ENCODE data around the gene EXOC6.

The EXOC6 gene

GRCh38 chr10:92832998-92833650 lies 15.2 kb upstream of the EXOC6 start:
- DNase-seq (ENCODE audit: low read depth in 2 of 2), result no peak

- no peak for DNase-seq (ENCODE audit: low read depth in 2 of 2)
Observed at GRCh38 chr10:92834331-92834730, 14.0 kb upstream of the EXOC6 start.

GRCh38 chr10:92834986-92835385 lies 13.3 kb upstream of the EXOC6 start:
- no peak for DNase-seq (ENCODE audit: low read depth in 2 of 2)

GRCh38 chr10:92837456-92837855 lies 10.9 kb upstream of the EXOC6 start:
- DNase-seq (ENCODE audit: low read depth in 2 of 2), result no peak

GRCh38 chr10:92839191-92840085 lies 8.9 kb upstream of the EXOC6 start:
- no peak for DNase-seq (ENCODE audit: low read depth in 2 of 2)

GRCh38 chr10:92844746-92845145 lies 3.6 kb upstream of the EXOC6 start:
- no peak for DNase-seq (ENCODE audit: low read depth in 2 of 2)

GRCh38 chr10:92845921-92846320 lies 2.4 kb upstream of the EXOC6 start:
- DNase-seq (ENCODE audit: low read depth in 2 of 2), result no peak

GRCh38 chr10:92846344-92846743 lies 2.0 kb upstream of the EXOC6 start:
- DNase-seq (ENCODE audit: low read depth in 2 of 2), result no peak

- DNase-seq (ENCODE audit: low read depth in 2 of 2), result no peak
Observed at GRCh38 chr10:92846854-92847201, 1.5 kb upstream of the EXOC6 start.

- DNase-seq (ENCODE audit: low read depth in 2 of 2), result no peak
Observed at GRCh38 chr10:92847202-92847864, 987 bp upstream of the EXOC6 start.

- no peak for DNase-seq (ENCODE audit: low read depth in 2 of 2)
Observed at GRCh38 chr10:92848037-92848440, 281 bp upstream of the EXOC6 start.

GRCh38 chr10:92849234-92849525 lies 860 bp downstream of the EXOC6 start:
- DNase-seq (ENCODE audit: low read depth in 2 of 2), result no peak

GRCh38 chr10:92849576-92850090 lies 1.3 kb downstream of the EXOC6 start:
- DNase-seq (ENCODE audit: low read depth in 2 of 2), result no peak

GRCh38 chr10:92850185-92850584 lies 1.9 kb downstream of the EXOC6 start:
- DNase-seq (ENCODE audit: low read depth in 2 of 2), result no peak

GRCh38 chr10:92851003-92851402 lies 2.7 kb downstream of the EXOC6 start:
- no peak for DNase-seq (ENCODE audit: low read depth in 2 of 2)

- DNase-seq (ENCODE audit: low read depth in 2 of 2), result no peak
Observed at GRCh38 chr10:92855560-92855959, 7.2 kb downstream of the EXOC6 start.

GRCh38 chr10:92857904-92858514 lies 9.7 kb downstream of the EXOC6 start:
- DNase-seq (ENCODE audit: low read depth in 2 of 2), result no peak

- no peak for DNase-seq (ENCODE audit: low read depth in 2 of 2)
Observed at GRCh38 chr10:92867235-92867634, 18.9 kb downstream of the EXOC6 start.

- no peak for DNase-seq (ENCODE audit: low read depth in 2 of 2)
Observed at GRCh38 chr10:92868036-92868435, 19.7 kb downstream of the EXOC6 start.

- no peak for DNase-seq (ENCODE audit: low read depth in 2 of 2)
Observed at GRCh38 chr10:92868557-92868956, 20.2 kb downstream of the EXOC6 start.

GRCh38 chr10:92873029-92873428 lies 24.7 kb downstream of the EXOC6 start:
- DNase-seq (ENCODE audit: low read depth in 2 of 2), result no peak

GRCh38 chr10:92876509-92877036 lies 28.3 kb downstream of the EXOC6 start:
- no peak for DNase-seq (ENCODE audit: low read depth in 2 of 2)
